WTC11 (cell line): Measurements from ENCODE around the gene DMWD. TPM values are rescaled to one million over a fixed set of nuclear protein-coding genes. Genes with fewer than 3 reads are reported as not detected.

Experiments
- ATAC-seq: fragments of 200-7000 bp; cut with Tn5 transposase; 2 replicates; pipeline ENCODE4 v1.10.0; 2021; ENCODE audit warnings: mild to moderate bottlenecking, moderate library complexity
- CTCF ChIA-PET: fragments of 300-600 bp; sonication (Branson Sonifier 250); formaldehyde crosslinking; loops from one replicate; lab custom pipeline; 2021; ENCODE audit warnings: antibody characterized with exemption; lab: Charles Lee
- POLR2A ChIA-PET: fragments of 350-600 bp; sonication (Branson Sonifier 250); formaldehyde crosslinking; loops from one replicate; lab custom pipeline; 2021; ENCODE audit warnings: antibody characterized with exemption; lab: Charles Lee
- DNase-seq: peaks from one replicate; pipeline ENCODE4 v3.0.0; 2021; ENCODE audit warnings: low spot score
- H3K27ac Mint-ChIP-seq: 2 replicates; pipeline ENCODE4 v1.8.0; 2021; ENCODE audit warnings: mixed read lengths
- H3K27me3 Mint-ChIP-seq: 2 replicates; pipeline ENCODE4 v1.8.0; 2021; ENCODE audit warnings: low read depth, mild to moderate bottlenecking, moderate library complexity, mixed read lengths
- H3K36me3 Mint-ChIP-seq: 2 replicates; pipeline ENCODE4 v1.8.0; 2021; ENCODE audit warnings: mixed read lengths
- H3K4me1 Mint-ChIP-seq: 2 replicates; pipeline ENCODE4 v1.8.0; 2022; ENCODE audit warnings: mixed read lengths
- H3K4me3 Mint-ChIP-seq: 2 replicates; pipeline ENCODE4 v1.8.0; 2021; ENCODE audit warnings: mild to moderate bottlenecking, moderate library complexity, mixed read lengths
- H3K9me3 Mint-ChIP-seq: 2 replicates; pipeline ENCODE4 v1.8.0; 2021; ENCODE audit warnings: mixed read lengths
- ETV6 ChIP-seq: sonication (generic); formaldehyde crosslinking; IDR thresholded peaks from 2 replicates; pipeline ENCODE4 v1.8.1; 2022; ENCODE audit warnings: mild to moderate bottlenecking, missing genetic modification reagents
- NFYB ChIP-seq: sonication (generic); formaldehyde crosslinking; conservative IDR thresholded peaks from 2 replicates; pipeline ENCODE4 v1.8.0; 2022; ENCODE audit warnings: low read depth, missing genetic modification reagents
- PRRX2 ChIP-seq: fragments of 250-450 bp; sonication (Bioruptor Pico); IDR thresholded peaks from 2 replicates; pipeline ENCODE4 v1.8.0; 2021; ENCODE audit warnings: mild to moderate bottlenecking
- ZNF423 ChIP-seq: fragments of 250-450 bp; sonication (Bioruptor Pico); IDR thresholded peaks from 2 replicates; pipeline ENCODE4 v2.1.2; 2022; ENCODE audit warnings: mild to moderate bottlenecking, moderate library complexity
- total RNA-seq: library from RNA; stranded (reverse); gene quantifications from 3 replicates; pipeline ENCODE4 v1.2.3, GENCODE V29; 2021
- TF ChIP-seq, protein P1 (sequence below): sonication (generic); formaldehyde crosslinking; IDR thresholded peaks from 2 replicates; pipeline ENCODE4 v1.8.0; 2023; ENCODE audit warnings: missing genetic modification reagents
- TF ChIP-seq, protein P2 (sequence below): sonication (generic); formaldehyde crosslinking; IDR thresholded peaks from 2 replicates; pipeline ENCODE4 v1.8.0; 2022; ENCODE audit warnings: mild to moderate bottlenecking, missing genetic modification reagents

DMWD gene
- total RNA-seq, 1 experiment from 2014 or later, result 60.7 TPM

DNA sequence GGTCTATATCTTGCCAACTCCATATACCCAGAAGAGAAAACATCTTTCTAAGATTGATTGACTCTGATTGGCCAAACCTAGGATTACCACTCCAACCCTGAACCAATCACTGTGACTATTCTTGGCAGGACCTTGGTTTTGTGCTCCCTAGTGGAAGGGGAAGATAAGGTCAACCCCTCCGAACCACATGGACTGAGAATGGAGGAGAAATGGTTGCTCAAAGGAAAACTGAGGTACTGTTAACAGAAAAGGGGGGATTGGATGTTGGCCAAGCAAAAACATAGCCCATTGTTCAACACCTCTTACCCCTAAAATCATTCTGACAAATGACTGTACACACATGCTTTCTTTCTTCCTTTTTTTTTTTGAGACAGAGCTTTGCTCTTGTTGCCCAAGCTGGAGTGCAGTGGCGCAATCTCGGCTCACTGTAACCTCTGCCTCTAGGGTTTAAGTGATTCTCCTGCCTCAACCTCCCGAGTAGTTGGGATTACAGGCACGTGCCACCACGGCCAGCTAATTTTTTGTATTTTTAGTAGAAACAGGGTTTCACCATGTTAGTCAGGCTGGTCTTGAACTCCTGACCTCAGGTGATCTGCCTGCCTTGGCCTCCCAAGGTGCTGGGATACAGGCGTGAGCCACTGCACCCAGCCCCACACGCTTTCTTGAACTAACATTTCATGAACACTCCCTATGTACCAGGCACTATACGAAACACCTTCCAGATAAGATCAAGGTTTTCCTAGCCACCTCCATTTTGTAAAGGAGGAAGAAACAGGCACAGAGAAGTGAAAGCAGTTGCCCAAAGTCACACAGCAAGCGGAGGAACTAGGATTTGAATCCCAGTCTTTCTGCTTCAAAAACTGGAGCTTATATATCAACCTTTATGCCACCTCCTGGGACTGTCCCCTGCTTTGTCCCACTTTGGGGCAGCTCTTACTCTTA is 52.9 kb downstream of the DMWD start:
- no peaks in the 10 kb centered on the region for H3K4me1 Mint-ChIP-seq
- ChIA-PET CTCF (interaction anchor here (1.0 to 1.5 kb wide), 2 partner anchors 14 to 39 kb away, joined by 4 read pairs; no protein-coding TSS in a partner anchor), POLR2A (no interaction called here)
- H3K27me3 Mint-ChIP-seq, result peaks cover 25% of the 10 kb centered on the region
- H3K36me3 Mint-ChIP-seq, result no peaks in the 10 kb centered on the region
- no peak for DNase-seq
- H3K9me3 Mint-ChIP-seq, result no peaks in the 10 kb centered on the region
- TF ChIP-seq, protein P1, sequence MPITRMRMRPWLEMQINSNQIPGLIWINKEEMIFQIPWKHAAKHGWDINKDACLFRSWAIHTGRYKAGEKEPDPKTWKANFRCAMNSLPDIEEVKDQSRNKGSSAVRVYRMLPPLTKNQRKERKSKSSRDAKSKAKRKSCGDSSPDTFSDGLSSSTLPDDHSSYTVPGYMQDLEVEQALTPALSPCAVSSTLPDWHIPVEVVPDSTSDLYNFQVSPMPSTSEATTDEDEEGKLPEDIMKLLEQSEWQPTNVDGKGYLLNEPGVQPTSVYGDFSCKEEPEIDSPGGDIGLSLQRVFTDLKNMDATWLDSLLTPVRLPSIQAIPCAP (CRISPR knock-in tag), result no peak
- TF ChIP-seq NFYB (CRISPR knock-in tag), result peak; percentile 48
- peak; percentile 71 for ATAC-seq
- H3K4me3 Mint-ChIP-seq, result no peak overlapping the region
- H3K27ac Mint-ChIP-seq, result no peak overlapping the region

DNA sequence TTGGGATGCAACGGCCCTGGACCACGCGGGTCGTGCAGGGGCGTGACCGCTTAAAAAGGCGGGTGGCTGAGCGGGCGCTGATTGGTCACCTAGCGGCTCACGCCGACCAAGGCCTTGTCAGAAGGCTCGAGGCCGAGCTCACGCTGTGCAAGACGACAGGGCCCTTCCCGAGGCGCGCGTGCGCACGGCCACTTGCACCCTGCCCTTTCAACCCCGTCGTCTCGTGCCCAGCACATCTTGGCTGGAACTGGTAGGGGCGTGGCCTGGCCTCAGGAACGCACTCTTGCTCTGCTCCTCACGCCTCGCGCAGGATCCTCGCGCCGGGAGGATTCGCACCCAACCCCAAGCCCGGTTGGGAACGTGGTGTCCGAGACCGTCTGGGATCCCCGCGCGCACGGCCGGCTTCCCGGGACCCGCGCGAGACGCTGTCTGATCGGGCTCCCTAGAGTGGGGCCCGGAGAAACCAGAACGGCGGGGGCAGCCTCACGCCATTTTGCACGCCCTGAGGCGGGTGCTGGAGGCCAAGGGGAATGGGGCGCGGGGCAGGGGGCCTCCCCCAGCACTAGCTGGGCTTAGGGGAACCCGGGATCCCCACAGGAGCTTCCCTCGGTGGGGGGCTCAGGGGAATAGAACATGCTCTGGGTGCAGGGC is 59.4 kb downstream of the DMWD start, which contains the start of gene MEIOSIN:
TSS of gene MEIOSIN (plus strand) at position 280 of the 651 bp plus-strand sequence. CDS start 1,938 bp downstream, outside the sequence.
- CTCF ChIA-PET, result interaction anchor here (0.6 to 2.5 kb wide), 3 partner anchors 20 to 84 kb away, joined by 3 to 6 read pairs (median 4); no protein-coding TSS in a partner anchor
- Mint-ChIP-seq H3K36me3 (no peaks in the 10 kb centered on the region), H3K4me3 (no peak within 1 kb of the TSS), H3K9me3 (no peaks in the 10 kb centered on the region), H3K27ac (no peak within 1 kb of the TSS), H3K4me1 (peaks cover 9% of the 10 kb centered on the region), H3K27me3 (peaks cover 15% of the 10 kb centered on the region)
- no peak for DNase-seq
- TF ChIP-seq ZNF423 (CRISPR knock-in tag), result no peak
- no peak for TF ChIP-seq PRRX2 (CRISPR knock-in tag)
- TF ChIP-seq, protein P2, sequence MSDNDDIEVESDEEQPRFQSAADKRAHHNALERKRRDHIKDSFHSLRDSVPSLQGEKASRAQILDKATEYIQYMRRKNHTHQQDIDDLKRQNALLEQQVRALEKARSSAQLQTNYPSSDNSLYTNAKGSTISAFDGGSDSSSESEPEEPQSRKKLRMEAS, result 0 out of 2 replicates have a peak, but pooled peaks have one; percentile 42
- TF ChIP-seq ETV6 (CRISPR knock-in tag), result no peak
- ATAC-seq, result no peak
- POLR2A ChIA-PET, result interaction anchor here (0.6 to 1.2 kb wide), 2 partner anchors 16 to 36 kb away, joined by 3 read pairs; partner anchors contain the start of gene SIX5

Other genes with a start within 250 kb of the DMWD start
- 10.1 to 16.1 TPM (median 14.9 TPM) in 3 replicates for gene OPA3, start 208.0 kb downstream of the DMWD start, total RNA-seq
- gene GPR4, start 190.6 kb downstream of the DMWD start, total RNA-seq, result 0.11 to 0.48 TPM (median 0.44 TPM) in 3 replicates
- 51.5 to 63.3 TPM (median 62.5 TPM) in 3 replicates for gene EML2, start 153.4 kb downstream of the DMWD start, total RNA-seq
- 1.6 to 1.8 TPM (median 1.7 TPM) in 3 replicates for gene GIPR, start 124.6 kb downstream of the DMWD start, total RNA-seq
- gene SNRPD2, start 100.9 kb downstream of the DMWD start, total RNA-seq, result 739 to 792 TPM (median 784 TPM) in 3 replicates
- gene QPCTL, start 100.2 kb downstream of the DMWD start, total RNA-seq, result 23.8 to 33.3 TPM (median 27.5 TPM) in 3 replicates
- gene FBXO46, start 61.9 kb downstream of the DMWD start, total RNA-seq, result 40.1 to 46.3 TPM (median 43.3 TPM) in 3 replicates
- 0.11 to 0.23 TPM in 2 of 3 replicates, not detected in the other for gene MEIOSIN, start 59.4 kb downstream of the DMWD start, total RNA-seq
- 26.0 to 37.0 TPM (median 36.5 TPM) in 3 replicates for gene SIX5, start 23.6 kb downstream of the DMWD start, total RNA-seq
- gene DMPK, start 10.4 kb downstream of the DMWD start, total RNA-seq, result 34.4 to 42.7 TPM (median 38.8 TPM) in 3 replicates
- 0.16 to 0.39 TPM (median 0.25 TPM) in 3 replicates for gene RSPH6A, start 22.5 kb upstream of the DMWD start, total RNA-seq
- gene SYMPK, start 70.3 kb upstream of the DMWD start, total RNA-seq, result 105 to 111 TPM (median 106 TPM) in 3 replicates
- gene FOXA3, start 71.5 kb upstream of the DMWD start, total RNA-seq, result 20.7 to 24.6 TPM (median 24.2 TPM) in 3 replicates
- gene IRF2BP1, start 93.3 kb upstream of the DMWD start, total RNA-seq, result 29.8 to 32.3 TPM (median 30.3 TPM) in 3 replicates
- 13.6 to 15.1 TPM (median 14.8 TPM) in 3 replicates for gene MYPOP, start 109.8 kb upstream of the DMWD start, total RNA-seq
- gene NANOS2, start 121.9 kb upstream of the DMWD start, total RNA-seq, result 0.13 to 0.18 TPM in 2 of 3 replicates, not detected in the other
- gene NOVA2, start 181.0 kb upstream of the DMWD start, total RNA-seq, result 11.3 to 15.6 TPM (median 15.4 TPM) in 3 replicates
- gene CCDC61, start 202.6 kb upstream of the DMWD start, total RNA-seq, result 25.2 to 33.7 TPM (median 26.6 TPM) in 3 replicates
- gene PGLYRP1, start 230.2 kb upstream of the DMWD start, total RNA-seq, result not detected in 3 replicates
- 0.20 to 0.37 TPM (median 0.34 TPM) in 3 replicates for gene IGFL4, start 248.2 kb upstream of the DMWD start, total RNA-seq